DND-41 (cell line): ENCODE measurements around the gene MAPK14.

Experiments
- ATAC-seq: fragments of 200-7000 bp; cut with Tn5 transposase; 3 replicates; pipeline ENCODE4 v1.9.1; 2021; ENCODE audit warnings: low read depth; ENCODE audit not compliant: insufficient read depth
- DNase-seq: peaks from one replicate; pipeline ENCODE4 v3.0.0-alpha.2; 2020
- H2AFZ ChIP-seq: 2 replicates; pipeline ENCODE4 v1.6.0; 2012; ENCODE audit warnings: low read depth, low read length
- H3K27ac ChIP-seq: 2 replicates; pipeline ENCODE4 v1.5.1; 2012; ENCODE audit warnings: low read length, inconsistent platforms
- H3K27me3 ChIP-seq: fragments of 200-600 bp; sonication (generic); 2 replicates; pipeline ENCODE4 v1.6.0; 2012; ENCODE audit warnings: low read length, mild to moderate bottlenecking, inconsistent platforms; ENCODE audit not compliant: insufficient read depth, poor library complexity
- H3K36me3 ChIP-seq: 2 replicates; pipeline ENCODE4 v1.5.1; 2012; ENCODE audit warnings: low read length, inconsistent platforms; ENCODE audit not compliant: insufficient read depth
- H3K4me1 ChIP-seq: 2 replicates; pipeline ENCODE4 v1.5.1; 2012; ENCODE audit warnings: mild to moderate bottlenecking, low read length; ENCODE audit not compliant: insufficient read depth
- H3K4me2 ChIP-seq: 2 replicates; pipeline ENCODE4 v1.6.0; 2012; ENCODE audit warnings: mild to moderate bottlenecking, moderate library complexity, low read length, inconsistent platforms; ENCODE audit not compliant: insufficient read depth
- H3K4me3 ChIP-seq, 2 experiments: fragments of 200-600 bp in 1 of 2; shearing (Covaris generic) in 1 of 2; 2 replicates each; pipeline ENCODE4 v1.5.1; 2012 to 2016; ENCODE audit warnings: inconsistent platforms in 2 of 2, low read length in 2 of 2, mild to moderate bottlenecking in 2 of 2, low read depth in 1 of 2, moderate library complexity in 1 of 2
- H3K79me2 ChIP-seq: 2 replicates; pipeline ENCODE4 v1.6.0; 2012; ENCODE audit warnings: low read length, inconsistent platforms; ENCODE audit not compliant: insufficient read depth
- H3K9ac ChIP-seq: 2 replicates; pipeline ENCODE4 v1.6.0; 2012; ENCODE audit warnings: low read depth, mild to moderate bottlenecking, inconsistent platforms, low read length, moderate library complexity
- H3K9me3 ChIP-seq: 2 replicates; pipeline ENCODE4 v1.5.1; 2012; ENCODE audit warnings: low read length, moderate library complexity, mild to moderate bottlenecking, inconsistent platforms; ENCODE audit not compliant: insufficient read depth, severe bottlenecking
- H4K20me1 ChIP-seq: 2 replicates; pipeline ENCODE4 v1.6.0; 2012; ENCODE audit warnings: low read length; ENCODE audit not compliant: insufficient read depth
- CTCF ChIP-seq: IDR thresholded peaks from 2 replicates; pipeline ENCODE4 v1.5.1; 2012; ENCODE audit warnings: borderline replicate concordance, low read length, moderate library complexity, mild to moderate bottlenecking; ENCODE audit not compliant: poor library complexity, severe bottlenecking; ENCODE audit errors: extremely low read depth
- EZH2 ChIP-seq: IDR thresholded peaks from 3 replicates; pipeline ENCODE4 v1.6.1; 2012; ENCODE audit warnings: borderline replicate concordance, low read depth, mild to moderate bottlenecking, moderate library complexity, low read length, inconsistent platforms; ENCODE audit not compliant: severe bottlenecking

Gene MAPK14

GRCh38 chr6:36050947-36051710 is 23.5 kb downstream of the MAPK14 start:
- H3K79me2 ChIP-seq, result peaks cover 82% of the 10 kb centered on the region
- no peak overlapping the region for H3K27ac ChIP-seq
- H3K36me3 ChIP-seq, result peaks cover 27% of the 10 kb centered on the region; the same call in 1 of the 2 replicates
- no peaks in the 10 kb centered on the region for H3K4me1 ChIP-seq
- no peak overlapping the region for H2AFZ ChIP-seq
- no peak overlapping the region for H3K4me3 ChIP-seq
- no peak for DNase-seq
- H3K9ac ChIP-seq, result no peak overlapping the region
- no peaks in the 10 kb centered on the region for H3K9me3 ChIP-seq
- peaks cover 35% of the 10 kb centered on the region for H4K20me1 ChIP-seq
- no peak overlapping the region for H3K4me2 ChIP-seq
- H3K27me3 ChIP-seq, result no peaks in the 10 kb centered on the region
- no peak for TF ChIP-seq EZH2
- no peak for TF ChIP-seq CTCF
- no peak for ATAC-seq

- Histone ChIP-seq H3K4me1 (no peaks in the 10 kb centered on the region), H3K4me3 (no peak overlapping the region), H3K9me3 (no peaks in the 10 kb centered on the region), H3K27me3 (no peaks in the 10 kb centered on the region), H2AFZ (no peak overlapping the region), H3K4me2 (no peak overlapping the region), H3K9ac (no peak overlapping the region), H3K27ac (no peak overlapping the region), H4K20me1 (peaks cover 36% of the 10 kb centered on the region), H3K79me2 (peaks cover 82% of the 10 kb centered on the region), H3K36me3 (peaks cover 29% of the 10 kb centered on the region; the same call in 1 of the 2 replicates)
- no peak for TF ChIP-seq CTCF
- TF ChIP-seq EZH2, result no peak
- ATAC-seq (no peak), DNase-seq (no peak)
Observed at GRCh38 chr6:36052097-36052496, 24.5 kb downstream of the MAPK14 start.

- Histone ChIP-seq H3K4me1 (no peaks in the 10 kb centered on the region), H3K9me3 (no peaks in the 10 kb centered on the region), H3K27me3 (no peaks in the 10 kb centered on the region), H3K4me3 (no peak overlapping the region), H3K27ac (no peak overlapping the region), H3K79me2 (peaks cover 72% of the 10 kb centered on the region), H3K36me3 (peaks cover 33% of the 10 kb centered on the region), H4K20me1 (peaks cover 30% of the 10 kb centered on the region), H2AFZ (no peak overlapping the region), H3K9ac (no peak overlapping the region), H3K4me2 (no peak overlapping the region)
- no peak for DNase-seq
- ATAC-seq, result no peak
- TF ChIP-seq CTCF (no peak), EZH2 (no peak)
Observed at GRCh38 chr6:36053878-36054277, 26.3 kb downstream of the MAPK14 start.
